GM19438 (cell line): ENCODE measurements around the gene AP2B1.
A peak's percentile ranks its signal among the peaks of the same experiment; 100 is the strongest.
"Not testable (repeated sequence)": the region's sequence is repeated elsewhere in the genome, so short reads cannot be mapped to it uniquely, and the experiment has no call there.

Source experiments
- ATAC-seq: cut with Tn5 transposase; IDR thresholded peaks from one replicate; pipeline ENCODE4 v1.9.1; 2021; ENCODE audit warnings: low read depth; ENCODE audit not compliant: unreplicated experiment

The AP2B1 gene

GRCh38 chr17:35742896-35743477 lies 155.9 kb downstream of the AP2B1 start:
- no peak for ATAC-seq

DNA sequence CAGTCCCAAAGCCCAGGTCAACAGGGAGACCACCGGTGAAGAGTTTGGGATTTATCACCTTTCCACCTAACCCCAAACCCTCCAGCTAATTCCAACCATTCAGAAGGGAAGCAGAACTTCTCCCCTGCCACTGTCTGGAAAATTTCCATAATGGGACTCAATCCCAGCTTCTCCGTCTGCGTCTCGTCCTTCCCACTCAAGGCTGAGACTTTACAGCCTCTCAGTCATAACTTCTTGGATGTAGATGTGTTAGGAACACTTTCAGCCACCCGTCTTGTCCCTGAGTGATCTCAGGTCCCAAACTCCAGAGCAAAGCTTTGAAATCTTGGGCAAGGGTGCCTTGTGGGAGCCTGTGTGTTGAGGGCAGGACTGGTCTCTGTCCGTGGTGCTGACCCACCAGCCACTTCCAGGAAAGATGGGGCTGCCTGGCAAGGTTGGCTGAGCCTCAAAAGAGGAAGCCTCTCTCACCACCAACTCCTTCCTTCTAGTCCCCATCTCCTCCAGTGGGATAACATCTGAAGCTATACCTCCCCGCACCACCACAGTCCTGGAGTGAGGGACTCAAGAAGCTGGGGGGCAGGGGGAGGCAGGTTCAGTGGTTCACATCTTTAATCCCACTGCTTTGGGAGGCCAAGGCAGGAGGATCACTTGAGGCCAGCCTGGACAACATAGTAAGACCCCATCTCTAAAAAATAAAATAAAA lies 156.7 kb downstream of the AP2B1 start:
- ATAC-seq, result no peak

DNA sequence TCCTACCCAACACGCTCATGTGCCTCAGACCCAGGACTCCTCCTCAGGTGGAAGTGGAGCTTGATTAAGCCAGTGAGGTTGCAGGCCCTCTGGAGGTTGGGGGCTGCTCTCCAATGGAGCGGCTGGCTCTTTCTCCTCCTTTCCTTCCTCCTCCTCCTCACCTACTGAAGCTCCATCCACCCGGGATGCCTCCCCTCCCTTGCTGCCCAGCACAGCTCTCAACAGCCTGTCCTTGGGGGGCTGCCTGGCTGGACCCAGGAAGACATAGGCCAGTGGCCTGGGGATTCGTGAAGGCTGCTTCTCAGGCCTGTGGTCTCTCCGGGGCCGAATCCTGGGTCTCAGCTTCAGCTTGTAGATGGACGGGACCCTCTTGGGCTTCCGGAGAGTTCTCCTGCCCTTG lies 157.7 kb downstream of the AP2B1 start:
- ATAC-seq, result no peak

GRCh38 chr17:35745246-35745645 lies 158.1 kb downstream of the AP2B1 start:
- no peak for ATAC-seq

GRCh38 chr17:35745749-35746320 lies 158.7 kb downstream of the AP2B1 start:
- no peak for ATAC-seq

DNA sequence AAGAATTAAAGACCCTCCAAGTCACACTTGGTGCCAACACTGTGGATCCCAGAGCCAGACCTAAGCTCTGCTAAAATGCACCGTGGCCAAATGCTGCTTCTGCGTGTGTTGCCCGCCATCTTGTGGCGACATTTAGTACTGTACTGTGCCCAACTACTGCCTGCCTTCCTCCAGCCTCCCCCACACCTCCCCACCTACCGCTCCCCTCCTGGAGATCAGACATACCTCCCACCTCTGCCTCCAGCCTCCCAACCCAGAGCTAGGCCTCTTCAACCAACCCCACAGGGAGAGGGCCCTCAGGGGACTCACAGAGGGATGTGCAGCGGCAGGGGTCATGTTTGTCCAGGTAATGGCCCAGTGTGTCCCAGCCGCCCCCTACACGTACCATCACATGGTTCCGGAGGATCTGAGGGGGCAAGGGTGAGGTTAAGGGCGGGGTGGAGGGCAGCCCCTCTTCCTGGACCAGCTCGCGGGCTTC lies 160.5 kb downstream of the AP2B1 start:
- no peak for ATAC-seq

GRCh38 chr17:35748341-35748841 lies 161.3 kb downstream of the AP2B1 start:
- no peak for ATAC-seq

- ATAC-seq, result no peak
Measured at GRCh38 chr17:35748979-35749378, 161.9 kb downstream of the AP2B1 start.

DNA sequence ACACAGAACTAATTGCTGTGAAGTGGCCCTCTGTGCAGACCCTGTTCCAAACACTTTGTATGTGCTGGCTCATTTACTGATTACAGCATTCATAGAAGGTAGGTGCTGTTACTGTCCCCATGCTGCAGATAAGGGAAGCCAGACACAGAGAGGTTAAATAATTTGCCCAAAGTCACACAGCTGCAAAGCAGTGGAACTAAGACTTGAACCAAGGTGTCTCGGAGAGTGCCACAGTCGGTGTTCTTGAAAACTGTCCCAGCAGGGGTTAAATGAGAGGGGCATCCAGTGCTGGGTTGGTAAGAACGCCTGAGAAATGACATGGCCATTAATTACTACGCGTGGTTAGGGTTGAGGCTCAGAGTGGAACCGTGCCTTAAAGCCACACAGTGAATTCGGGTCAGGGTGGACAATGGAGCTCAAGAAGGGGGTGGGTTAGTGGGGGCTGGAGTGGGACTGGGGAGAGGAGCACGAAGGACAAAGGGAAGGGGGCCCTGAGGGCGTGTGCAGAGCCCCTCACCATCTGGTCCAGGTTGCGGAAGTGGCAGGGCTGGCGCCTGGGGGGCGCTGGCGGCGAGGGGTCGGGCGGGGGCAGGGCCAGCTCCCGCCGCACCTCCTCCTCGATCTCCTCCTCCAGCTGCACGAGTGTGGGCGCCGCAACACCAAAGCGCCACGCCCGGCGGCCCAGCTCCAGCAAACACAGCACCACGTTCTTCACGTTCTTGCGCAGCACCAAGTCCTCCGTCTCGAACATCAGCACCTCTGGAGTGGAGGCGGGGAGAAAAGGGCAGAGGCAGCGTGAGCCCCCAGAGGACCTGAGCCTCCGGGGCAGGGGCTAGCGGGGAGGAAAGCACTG lies 162.7 kb downstream of the AP2B1 start:
- ATAC-seq, result no peak

DNA sequence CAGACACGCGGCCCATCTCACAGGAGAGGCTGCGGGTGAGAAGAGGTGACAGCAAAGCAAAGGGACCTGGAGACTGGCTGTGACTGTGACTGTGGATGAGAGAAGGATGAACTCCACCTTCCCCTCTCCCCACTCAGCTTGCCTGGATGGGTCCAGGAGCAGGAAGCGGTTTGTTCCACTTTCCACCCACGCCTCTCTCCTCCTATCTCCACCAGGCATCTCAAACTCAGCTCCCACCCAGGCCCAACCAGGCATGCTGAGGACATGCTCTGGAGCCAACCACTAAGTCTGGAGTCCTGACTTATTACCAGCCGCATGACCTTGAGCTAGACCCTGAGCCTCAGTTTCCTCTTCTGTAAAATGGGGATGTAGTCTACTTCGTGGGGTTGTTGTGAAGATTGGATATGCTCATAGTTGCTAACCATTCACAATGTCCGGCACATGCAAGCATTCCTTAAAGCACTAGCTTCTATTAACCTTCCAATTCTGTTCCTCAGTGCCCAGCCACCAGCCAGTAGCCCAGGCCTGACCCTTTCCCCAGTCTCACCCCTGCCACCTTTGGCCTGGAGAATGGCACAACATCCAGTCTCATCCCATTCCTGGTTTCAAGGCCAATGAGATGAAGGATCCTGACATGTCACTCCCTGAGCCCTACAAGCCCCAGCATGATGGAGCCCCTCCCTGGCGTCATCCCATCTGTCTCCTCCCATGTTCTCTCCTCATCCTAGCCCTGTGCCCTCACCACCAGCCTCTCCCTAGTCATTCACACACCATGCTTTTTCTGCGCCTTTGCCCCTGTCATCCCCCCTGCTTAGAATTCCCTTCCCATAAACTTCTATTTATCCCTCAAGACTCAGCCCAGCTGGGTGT lies 163.6 kb downstream of the AP2B1 start:
- ATAC-seq, result no peak

- ATAC-seq, result not testable (repeated sequence)
Measured at GRCh38 chr17:35751541-35751940, 164.4 kb downstream of the AP2B1 start.

GRCh38 chr17:35752471-35752870 lies 165.3 kb downstream of the AP2B1 start:
- no peak for ATAC-seq

GRCh38 chr17:35752945-35753764 lies 166.0 kb downstream of the AP2B1 start, which contains the start of gene GAS2L2:
Gene GAS2L2, minus strand, starts transcription at chr17:35753239. Its CDS starts 389 bp downstream, at chr17:35752850.
- ATAC-seq, result no peak

DNA sequence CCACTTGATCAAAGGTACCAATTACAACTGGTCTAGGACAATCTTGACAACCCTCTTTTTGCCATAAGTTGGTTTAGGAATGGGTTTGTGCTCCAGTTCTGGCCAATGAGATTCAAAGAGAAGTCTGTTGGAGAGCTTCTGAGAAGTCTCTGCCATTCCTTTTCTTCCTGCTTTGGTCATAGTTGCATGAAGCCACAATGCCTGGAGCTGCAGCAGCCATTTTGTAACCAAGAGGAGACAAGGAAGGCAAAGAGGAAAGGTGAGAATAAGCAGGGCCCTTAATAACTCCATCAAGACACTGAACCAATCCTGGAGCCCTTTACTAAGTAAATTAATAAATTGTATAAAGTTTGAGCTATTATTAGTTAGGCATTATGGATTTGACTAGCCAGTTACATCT lies 170.1 kb downstream of the AP2B1 start:
- no peak for ATAC-seq

- ATAC-seq, result no peak
Measured at GRCh38 chr17:35760587-35760986, 173.5 kb downstream of the AP2B1 start, which contains the start of gene C17orf50. Gene C17orf50, plus strand, starts transcription at chr17:35760887. Its CDS starts 55 bp downstream, at chr17:35760942.

DNA sequence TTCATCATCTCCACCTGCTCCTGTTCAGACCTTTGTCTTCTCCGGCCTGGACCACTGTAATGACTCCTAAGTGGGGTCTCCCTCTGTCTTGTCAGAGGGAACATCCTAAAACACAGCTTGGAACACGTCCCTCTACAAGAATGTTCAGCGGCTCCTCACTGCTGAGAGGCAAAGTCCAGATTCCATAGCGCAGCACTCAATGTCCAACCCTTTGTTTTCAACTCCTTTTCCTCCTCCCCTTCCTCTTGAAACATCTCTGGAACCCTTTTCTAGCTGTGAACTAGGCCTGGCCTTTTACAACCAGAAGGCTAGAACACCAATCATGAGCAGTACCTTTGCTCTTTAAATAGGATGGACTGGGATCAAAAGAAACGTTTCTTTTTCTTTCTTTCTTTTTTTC lies 174.5 kb downstream of the AP2B1 start:
- ATAC-seq, result no peak

DNA sequence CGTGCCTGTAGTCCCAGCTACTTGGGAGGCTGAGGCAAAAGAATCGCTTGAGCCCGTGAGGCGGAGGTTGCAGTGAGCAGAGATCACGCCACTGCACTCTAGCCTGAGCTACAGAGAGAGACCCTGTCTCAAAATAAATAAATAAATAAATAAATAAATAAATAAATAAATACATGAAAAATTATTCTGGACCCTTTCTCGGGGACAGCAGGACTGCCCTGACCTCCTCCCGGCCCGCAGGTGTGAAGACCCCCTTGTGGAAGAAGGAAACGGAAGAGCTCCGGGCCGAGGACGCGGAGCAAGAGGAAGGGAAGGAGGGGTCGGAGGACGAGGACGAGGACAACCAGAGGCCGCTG lies 176.6 kb downstream of the AP2B1 start:
- no peak for ATAC-seq

DNA sequence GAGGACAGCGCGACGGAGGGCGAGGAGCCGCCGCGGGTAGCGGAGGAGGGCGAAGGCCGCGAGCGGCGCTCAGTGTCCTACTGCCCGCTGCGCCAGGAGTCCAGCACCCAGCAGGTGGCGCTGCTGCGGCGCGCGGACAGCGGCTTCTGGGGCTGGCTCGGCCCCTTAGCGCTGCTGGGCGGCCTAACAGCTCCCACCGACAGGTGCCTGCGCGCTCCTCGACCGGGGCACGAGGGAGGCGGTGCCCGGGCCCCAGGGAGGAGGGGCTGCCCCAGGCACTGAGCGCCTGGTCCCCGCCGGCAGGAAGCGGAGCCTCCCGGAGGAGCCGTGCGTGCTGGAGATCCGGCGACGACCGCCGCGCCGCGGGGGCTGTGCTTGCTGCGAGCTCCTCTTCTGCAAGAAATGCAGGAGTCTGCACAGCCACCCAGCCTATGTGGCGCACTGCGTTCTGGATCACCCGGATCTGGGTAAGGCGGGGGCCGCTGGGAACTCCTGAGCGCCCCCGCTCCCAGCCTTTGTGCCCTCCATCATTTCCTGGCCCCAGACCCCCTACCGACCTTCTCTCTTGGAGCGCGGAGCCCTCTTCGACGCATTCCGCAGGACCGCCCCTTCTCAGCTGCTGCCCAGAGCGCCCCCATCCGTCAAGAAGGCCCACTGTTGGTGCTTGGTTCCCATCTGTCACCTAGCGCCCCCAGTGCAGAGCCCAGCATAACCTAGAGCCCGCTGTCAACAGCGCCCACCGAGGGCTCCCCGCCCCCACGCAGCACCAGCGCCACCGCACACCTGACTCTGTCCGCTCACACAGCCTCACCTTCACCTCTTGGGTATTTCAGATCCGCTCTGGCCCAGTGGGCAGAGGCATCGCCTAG lies 177.2 kb downstream of the AP2B1 start:
- peak; percentile 90 for ATAC-seq
